NCI-H446 (cell line): Measurements from ENCODE around the gene RPL13.

Experiments used
- DNase-seq, 2 experiments: peaks; one replicate each; lab custom pipeline; 2025; lab: John Stamatoyannopoulos, UW

The RPL13 gene

DNA sequence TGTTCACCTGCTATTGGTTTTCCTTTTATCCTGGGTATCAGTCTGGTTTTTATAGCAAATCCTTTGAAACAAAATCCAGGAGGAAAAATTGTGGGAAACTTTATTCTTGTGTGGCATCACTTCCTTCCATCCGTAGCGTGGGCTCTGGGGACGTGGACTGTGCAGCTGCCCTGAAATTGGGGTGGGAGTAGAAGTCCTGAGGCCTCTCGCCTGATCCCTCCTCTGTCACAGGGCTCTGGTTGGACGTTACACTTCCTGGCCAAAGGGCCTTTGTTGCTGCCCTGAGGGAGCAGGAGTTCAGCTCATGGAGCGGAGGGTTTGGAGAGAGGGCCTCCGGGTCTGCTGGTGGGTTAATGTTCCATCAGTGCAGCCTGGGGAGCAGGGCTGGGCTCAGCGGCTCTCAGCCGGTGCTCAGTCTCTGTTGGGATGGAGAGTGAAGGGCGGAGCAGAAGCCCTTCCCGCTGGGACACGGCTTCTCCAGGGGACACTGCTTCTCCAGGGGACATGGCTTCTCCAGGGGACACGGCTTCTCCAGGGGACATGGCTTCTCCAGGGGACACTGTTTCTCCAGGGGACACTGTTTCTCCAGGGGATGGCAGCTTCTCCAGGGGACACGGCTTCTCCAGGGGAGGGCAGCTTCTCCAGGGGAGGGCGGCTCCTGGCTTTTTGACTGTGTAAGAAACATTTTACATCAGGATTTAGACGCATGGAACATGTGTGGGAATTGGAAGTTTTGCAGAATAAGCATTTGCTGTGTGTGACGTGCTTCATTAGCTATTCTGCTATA lies 15.2 kb upstream of the RPL13 start:
- DNase-seq = no peak

DNA sequence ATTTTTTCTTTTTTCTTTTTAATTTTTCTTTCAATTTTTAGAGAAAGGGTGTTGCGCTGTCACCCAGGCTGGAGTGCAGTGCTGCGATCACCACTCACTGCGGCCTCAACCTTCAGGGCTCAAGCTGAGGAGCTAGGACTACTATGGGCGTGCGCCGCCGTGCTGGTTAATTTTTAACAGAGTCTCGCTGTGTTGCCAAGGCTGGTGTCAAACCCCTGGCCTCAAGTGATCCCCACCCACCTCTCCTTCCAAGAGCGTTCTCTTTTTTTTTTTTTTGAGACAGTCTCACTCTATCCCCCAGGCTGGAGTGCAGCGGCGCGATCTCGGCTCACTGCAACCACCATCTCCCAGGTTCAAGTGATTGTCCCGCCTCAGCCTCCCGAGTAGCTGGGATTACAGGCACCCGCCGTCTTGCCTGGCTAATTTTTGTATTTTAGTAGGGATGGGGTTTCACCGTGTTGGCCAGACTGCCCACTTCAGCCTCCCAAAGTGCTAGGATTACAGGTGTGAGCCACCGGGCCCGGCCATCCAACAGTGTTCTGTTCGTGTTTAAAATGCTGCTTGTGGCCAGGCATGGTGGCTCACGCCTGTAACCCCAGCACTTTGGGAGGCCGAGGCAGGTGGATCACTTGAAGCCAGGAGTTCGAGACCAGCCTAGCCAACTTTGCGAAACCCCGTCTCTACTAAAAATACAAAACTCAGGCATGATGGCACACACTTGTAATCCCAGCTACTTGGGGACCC lies 14.5 kb upstream of the RPL13 start:
- DNase-seq = no peak

DNA sequence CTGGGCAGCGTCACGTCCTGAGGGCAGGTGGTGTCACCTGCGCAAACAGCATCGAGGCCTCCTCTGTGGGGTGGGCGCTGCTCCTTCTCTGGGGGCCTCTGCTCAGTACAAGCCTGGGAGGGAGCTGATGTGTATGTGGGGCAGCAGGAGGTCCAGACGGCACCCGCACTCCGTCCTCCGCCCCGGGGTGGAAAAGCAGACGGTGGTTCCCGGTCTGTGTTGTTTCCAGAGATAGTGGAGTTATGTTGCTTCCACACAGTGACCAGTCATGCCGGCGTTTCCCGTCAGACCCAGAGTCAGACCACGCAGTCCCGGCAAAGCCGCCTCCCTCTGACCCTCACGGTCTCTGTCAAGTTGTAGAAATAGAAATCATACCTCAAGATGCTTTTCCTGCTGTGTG lies 13.7 kb upstream of the RPL13 start:
- no peak for DNase-seq

- no peak for DNase-seq
These were observed 13.2 kb upstream of the RPL13 start for GRCh38 chr16:89547291-89547690.

DNA sequence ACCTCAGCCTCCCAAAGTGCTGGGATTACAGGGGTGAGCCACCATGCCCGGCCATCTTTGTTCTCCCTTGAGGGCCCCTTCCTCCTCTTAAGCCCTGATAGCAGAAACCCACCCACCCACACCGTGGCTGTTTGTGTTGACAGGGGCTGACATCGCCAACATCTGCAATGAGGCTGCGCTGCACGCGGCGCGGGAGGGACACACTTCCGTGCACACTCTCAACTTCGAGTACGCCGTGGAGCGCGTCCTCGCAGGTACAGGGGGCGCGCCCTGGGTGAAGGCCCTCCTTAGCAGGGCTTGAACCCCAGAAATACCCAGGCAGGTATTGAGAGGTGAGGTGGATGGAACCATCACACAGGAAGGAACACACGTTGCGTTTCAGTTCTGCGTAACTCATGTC lies 12.6 kb upstream of the RPL13 start:
- no peak for DNase-seq

DNA sequence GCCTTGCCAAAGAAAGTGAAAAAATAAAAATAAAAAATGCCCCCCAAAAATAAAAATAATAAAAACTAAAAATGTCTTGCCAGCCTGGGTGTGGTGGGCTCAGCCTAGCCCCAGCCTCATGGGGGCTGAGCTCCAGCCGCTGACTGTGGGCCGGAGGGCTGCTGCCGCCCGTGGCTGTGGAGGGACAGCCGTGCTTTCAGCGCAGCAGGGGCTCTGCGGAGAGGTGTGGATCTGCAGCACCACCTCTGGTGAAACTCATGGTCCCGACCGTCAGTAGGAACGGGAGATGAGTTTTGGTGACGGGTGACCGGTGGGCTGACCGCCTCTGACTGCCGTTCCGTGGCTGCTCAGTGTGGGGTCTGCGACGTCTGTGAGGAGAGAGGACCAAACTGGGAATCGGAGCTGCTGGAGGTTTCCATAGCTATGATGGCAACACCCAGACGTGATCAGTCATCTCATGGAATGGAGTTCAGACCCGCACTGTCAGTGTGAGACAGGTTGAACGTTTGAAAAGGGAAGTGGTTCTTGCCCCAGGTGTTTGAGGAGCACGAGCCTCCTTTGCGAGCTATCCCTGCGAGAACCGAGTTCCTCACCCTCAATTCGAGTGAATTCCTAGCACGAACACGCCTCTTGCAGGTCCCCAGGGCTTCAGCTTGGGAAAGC lies 12.0 kb upstream of the RPL13 start:
- no peak for DNase-seq

DNA sequence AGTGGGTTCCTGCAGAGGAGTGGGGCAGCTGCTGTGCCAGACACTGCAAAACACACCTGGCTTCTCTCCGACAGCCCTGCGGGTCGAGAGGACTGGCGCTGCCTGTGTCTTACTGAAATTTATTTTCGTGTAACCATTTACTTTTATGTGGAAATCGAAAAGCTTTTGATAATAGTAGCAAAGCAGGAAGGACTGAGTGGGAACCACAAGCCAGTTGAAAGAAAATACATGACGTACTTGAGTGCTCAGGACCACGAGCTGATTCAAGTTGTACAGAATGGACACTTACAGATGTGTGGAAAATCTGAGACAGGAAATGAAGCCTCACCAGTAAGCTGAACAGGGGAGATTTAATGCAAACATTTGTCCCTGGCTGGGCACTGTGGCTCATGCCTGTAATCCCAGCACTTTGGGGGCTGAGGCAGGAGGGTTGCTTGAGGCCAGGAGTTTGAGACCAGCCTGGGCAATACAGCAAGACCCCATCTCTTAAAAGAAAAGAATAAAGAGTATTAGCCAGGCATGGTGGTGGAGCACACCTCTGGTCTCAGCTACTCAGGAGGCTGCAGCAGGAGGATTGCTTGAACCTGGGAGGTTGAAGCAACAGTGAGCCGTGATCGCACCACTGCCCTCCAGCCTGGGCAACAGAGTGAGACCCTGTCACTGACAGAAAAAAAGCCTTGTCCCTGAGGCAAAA lies 11.3 kb upstream of the RPL13 start:
- DNase-seq = no peak

DNA sequence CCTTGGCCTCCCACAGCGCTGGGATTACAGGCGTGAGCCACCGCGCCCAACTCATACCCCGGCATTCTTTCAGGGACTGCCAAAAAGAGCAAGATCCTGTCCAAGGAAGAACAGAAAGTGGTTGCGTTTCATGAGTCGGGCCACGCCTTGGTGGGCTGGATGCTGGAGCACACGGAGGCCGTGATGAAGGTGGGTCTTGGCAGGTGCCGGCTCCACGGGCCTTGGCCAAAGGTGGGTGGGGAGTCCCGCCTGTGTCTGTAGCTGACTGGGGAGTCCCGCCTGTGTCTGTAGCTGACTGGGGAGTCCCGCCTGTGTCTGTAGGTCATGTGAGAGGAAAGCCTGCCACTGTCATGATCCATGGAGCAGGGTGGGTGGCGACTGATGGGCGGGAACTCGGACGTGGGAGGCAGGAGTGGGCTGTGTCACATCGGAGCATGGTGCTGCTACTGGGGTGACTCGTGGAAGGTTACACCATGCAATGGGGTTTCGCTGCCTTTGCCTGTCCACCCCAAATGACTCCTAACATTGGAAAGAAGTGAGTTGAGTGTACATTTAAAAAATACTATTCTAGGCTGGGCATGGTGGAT lies 10.0 kb upstream of the RPL13 start:
- no peak for DNase-seq

GRCh38 chr16:89552329-89552728 lies 8.2 kb upstream of the RPL13 start:
- no peak for DNase-seq

- DNase-seq = no peak
These were observed 7.6 kb upstream of the RPL13 start for GRCh38 chr16:89552913-89553312.

DNA sequence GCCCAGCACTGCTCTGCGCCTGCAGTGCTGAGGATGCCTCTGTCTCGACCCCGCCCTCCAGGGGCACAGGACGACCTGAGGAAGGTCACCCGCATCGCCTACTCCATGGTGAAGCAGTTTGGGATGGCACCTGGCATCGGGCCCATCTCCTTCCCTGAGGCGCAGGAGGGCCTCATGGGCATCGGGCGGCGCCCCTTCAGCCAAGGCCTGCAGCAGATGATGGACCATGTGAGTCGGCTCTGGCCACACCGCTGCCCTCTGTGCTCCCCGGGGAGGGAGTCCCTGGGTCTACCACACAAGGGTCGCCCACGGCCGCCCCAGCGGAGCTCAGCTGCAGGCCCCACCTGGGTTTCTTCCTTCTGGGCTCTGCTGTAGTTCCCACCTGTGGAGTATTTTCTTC lies 6.7 kb upstream of the RPL13 start:
- no peak for DNase-seq

DNA sequence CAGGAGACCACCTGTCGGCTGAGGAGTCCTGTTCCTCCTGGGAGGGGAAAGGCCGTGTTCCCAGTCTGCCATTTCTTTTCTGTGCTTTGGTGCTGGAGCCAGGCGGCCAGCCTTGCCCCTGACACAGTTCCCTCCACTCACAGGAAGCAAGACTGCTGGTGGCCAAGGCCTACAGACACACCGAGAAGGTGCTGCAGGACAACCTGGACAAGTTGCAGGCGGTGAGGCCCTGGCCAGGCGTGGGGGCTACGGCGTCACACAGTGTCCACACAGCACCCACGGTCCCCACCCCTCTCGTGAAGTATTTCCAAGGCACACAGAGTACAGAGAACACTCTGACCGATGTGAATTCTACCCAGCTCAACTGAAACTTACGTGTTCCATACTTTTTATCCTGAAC lies 6.1 kb upstream of the RPL13 start:
- DNase-seq = no peak

DNA sequence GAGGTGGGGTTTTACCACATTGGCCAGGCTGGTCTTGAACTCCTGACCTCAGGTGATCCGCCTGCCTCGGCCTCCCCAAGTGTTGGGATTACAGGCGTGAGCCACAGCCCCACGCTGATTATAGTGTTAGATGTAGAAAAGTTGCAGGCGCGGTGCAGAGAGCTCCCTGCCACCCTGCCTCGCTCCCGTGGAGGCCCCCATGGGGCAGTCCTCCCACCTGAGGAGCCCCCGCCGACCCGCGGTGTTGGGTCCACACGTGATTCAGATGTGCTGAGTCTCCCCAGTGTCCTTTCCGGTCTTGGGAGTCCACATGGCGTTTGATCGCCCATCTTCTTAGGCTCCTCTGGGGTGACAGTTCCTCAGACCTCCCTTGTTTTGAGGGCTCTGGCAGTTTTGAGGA lies 5.2 kb upstream of the RPL13 start:
- DNase-seq = no peak

- DNase-seq = no peak
These were observed 4.7 kb upstream of the RPL13 start for GRCh38 chr16:89555780-89556179.

GRCh38 chr16:89556750-89557689 lies 3.5 kb upstream of the RPL13 start:
- DNase-seq = peak in 1 of 2 experiments; percentile 47

DNA sequence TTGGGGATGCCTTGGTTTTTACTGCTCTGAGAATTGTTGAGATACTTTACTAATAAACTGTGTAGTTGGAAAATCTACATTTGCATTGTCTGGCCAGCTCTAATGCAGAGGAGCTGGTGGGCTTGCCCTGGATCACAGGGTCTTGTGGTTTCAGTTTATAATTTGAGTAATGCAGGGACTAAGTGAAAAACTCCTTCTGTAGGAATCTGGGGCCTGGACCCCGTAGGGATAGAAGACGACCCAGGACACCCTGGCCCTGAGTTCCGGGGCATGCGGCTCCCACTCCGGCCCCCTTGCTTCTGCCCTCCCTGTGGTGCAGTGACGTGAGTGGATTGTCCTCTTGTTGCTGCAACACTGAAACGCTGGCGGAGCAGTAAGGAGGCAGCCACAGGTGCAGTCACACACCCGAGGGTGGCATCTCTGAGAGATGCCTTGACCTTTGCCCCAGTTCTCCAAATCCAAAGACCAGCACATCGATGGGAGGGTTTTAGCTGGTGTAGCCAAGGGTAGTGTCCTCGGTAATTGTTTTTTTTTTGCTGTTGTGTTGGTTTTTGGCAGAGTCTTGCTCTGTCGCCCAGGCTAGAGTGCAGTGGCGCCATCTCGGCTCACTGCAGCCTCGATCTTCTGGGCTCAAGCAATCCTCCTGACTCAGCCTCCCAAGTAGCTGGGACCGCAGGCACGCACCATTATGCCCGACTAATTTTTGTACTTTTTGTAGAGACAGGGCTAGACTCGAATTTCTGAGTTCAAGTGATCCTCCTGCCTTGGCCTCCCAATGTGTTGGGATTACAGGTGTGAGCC lies 2.6 kb upstream of the RPL13 start:
- DNase-seq = no peak

DNA sequence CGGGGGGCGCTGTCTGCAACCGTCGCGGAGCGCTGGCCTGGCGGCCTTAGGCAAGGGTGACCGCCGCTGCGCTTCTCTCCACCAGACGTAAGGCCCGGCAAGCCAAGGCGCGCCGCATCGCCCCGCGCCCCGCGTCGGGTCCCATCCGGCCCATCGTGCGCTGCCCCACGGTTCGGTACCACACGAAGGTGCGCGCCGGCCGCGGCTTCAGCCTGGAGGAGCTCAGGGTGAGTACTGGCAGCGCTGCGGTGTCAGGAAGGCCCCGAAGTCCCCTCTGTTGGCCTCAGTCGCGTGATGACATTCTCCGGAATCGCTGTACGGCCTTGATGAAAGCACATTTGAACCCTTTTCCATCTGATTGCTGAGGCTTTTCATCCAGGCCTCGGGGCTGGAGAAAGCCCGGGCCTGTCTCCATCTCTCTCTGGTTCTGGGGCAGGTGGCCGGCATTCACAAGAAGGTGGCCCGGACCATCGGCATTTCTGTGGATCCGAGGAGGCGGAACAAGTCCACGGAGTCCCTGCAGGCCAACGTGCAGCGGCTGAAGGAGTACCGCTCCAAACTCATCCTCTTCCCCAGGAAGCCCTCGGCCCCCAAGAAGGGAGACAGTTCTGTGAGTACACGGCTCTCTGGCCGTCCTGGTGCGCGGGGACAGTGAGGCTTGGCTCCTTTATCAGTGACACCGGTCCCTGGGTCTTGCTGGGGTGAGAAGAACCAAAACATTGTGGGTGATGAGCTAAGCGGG lies 831 bp downstream of the RPL13 start:
- no peak for DNase-seq

- no peak for DNase-seq
These were observed 1.6 kb downstream of the RPL13 start for GRCh38 chr16:89561884-89562599.

DNA sequence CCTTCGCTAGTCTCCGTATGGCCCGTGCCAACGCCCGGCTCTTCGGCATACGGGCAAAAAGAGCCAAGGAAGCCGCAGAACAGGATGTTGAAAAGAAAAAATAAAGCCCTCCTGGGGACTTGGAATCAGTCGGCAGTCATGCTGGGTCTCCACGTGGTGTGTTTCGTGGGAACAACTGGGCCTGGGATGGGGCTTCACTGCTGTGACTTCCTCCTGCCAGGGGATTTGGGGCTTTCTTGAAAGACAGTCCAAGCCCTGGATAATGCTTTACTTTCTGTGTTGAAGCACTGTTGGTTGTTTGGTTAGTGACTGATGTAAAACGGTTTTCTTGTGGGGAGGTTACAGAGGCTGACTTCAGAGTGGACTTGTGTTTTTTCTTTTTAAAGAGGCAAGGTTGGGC lies 2.5 kb downstream of the RPL13 start:
- no peak for DNase-seq
